CD4-positive, alpha-beta T cell (primary cell): ENCODE data around the gene SMYD3. TPM values are rescaled to one million over a fixed set of nuclear protein-coding genes. Genes with fewer than 3 reads are reported as not detected.
"Not testable (repeated sequence)": the region's sequence is repeated elsewhere in the genome, so short reads cannot be mapped to it uniquely, and the experiment has no call there.

ENCODE experiments used
- ATAC-seq: fragments of 200-7000 bp; cut with Tn5 transposase; one replicate; pipeline ENCODE4 v1.10.0; 2022; ENCODE audit warnings: mild to moderate bottlenecking; ENCODE audit not compliant: poor library complexity
- CTCF ChIA-PET: fragments of 350-600 bp; sonication (Branson Sonifier 250); formaldehyde crosslinking; loops from one replicate; lab custom pipeline; 2021; ENCODE audit warnings: antibody characterized with exemption, inconsistent platforms; lab: Charles Lee
- POLR2A ChIA-PET: fragments of 350-600 bp; sonication (Branson Sonifier 250); formaldehyde crosslinking; loops from one replicate; lab custom pipeline; 2021; ENCODE audit warnings: antibody characterized with exemption, inconsistent platforms; lab: Charles Lee
- DNase-seq, 14 experiments: peaks; one replicate each; pipeline ENCODE4 v3.0.0-alpha.2; 2013 to 2020; ENCODE audit warnings: mixed read lengths in 2 of 14
- H3K27ac ChIP-seq, 2 donors: one replicate each; pipeline versions ENCODE4 v1.5.1 to v1.7.0; 2013; ENCODE audit warnings: low read length in 2 of 2, low read depth in 1 of 2, mild to moderate bottlenecking in 1 of 2
- H3K27me3 ChIP-seq, 2 experiments: 1 replicate in 1 of 2; 2 replicates in 1 of 2; pipeline versions ENCODE4 v1.6.1 to v1.7.0; 2013; ENCODE audit warnings: low read length in 2 of 2, control low read depth in 1 of 2, mild to moderate bottlenecking in 1 of 2, moderate library complexity in 1 of 2; ENCODE audit not compliant: insufficient read depth in 2 of 2, control insufficient read depth in 1 of 2
- H3K36me3 ChIP-seq: one replicate; pipeline ENCODE4 v1.6.1; 2013; ENCODE audit warnings: low read length, control low read depth; ENCODE audit not compliant: insufficient read depth
- H3K4me1 ChIP-seq: one replicate; pipeline ENCODE4 v1.6.1; 2013; ENCODE audit warnings: low read length, control low read depth; ENCODE audit not compliant: insufficient read depth
- H3K4me3 ChIP-seq: one replicate; pipeline ENCODE4 v1.5.1; 2013; ENCODE audit warnings: mild to moderate bottlenecking, low read length, moderate library complexity
- H3K9me3 ChIP-seq, 2 experiments: 1 replicate in 1 of 2; 2 replicates in 1 of 2; pipeline versions ENCODE4 v1.6.1 to v1.7.0; 2013; ENCODE audit warnings: low read length in 2 of 2, mild to moderate bottlenecking in 2 of 2, control low read depth in 1 of 2, moderate library complexity in 1 of 2; ENCODE audit not compliant: control insufficient read depth in 1 of 2, insufficient read depth in 1 of 2
- H3K27ac Mint-ChIP-seq: one replicate; pipeline ENCODE4 v1.8.0; 2020; ENCODE audit warnings: mixed read lengths
- H3K27me3 Mint-ChIP-seq: one replicate; pipeline ENCODE4 v1.8.0; 2021; ENCODE audit warnings: mixed read lengths
- H3K36me3 Mint-ChIP-seq: one replicate; pipeline ENCODE4 v1.8.0; 2021; ENCODE audit warnings: low read depth, mixed read lengths
- H3K4me1 Mint-ChIP-seq: one replicate; pipeline ENCODE4 v1.8.0; 2021; ENCODE audit warnings: low read depth, mixed read lengths
- H3K4me3 Mint-ChIP-seq: one replicate; pipeline ENCODE4 v1.8.0; 2020; ENCODE audit warnings: mild to moderate bottlenecking, mixed read lengths
- H3K9me3 Mint-ChIP-seq: one replicate; pipeline ENCODE4 v1.8.0; 2020; ENCODE audit warnings: mixed read lengths
- CTCF ChIP-seq: fragments of 200-600 bp; IDR thresholded peaks from one replicate; pipeline ENCODE4 v1.8.0; 2022; ENCODE audit warnings: antibody characterized with exemption, mild to moderate bottlenecking
- intact Hi-C, 2 experiments: fragments of 100-400 bp; cut with DNase I in 1 of 2; cut with micrococcal nuclease in 1 of 2; formaldehyde crosslinking; loops; one replicate each; pipeline versions ENCODE4 v1.15.1 to v1.9.0; 2023 to 2025; cut with DNase I, micrococcal nuclease
- total RNA-seq, 174 experiments: library from RNA in 2 of 174; stranded (reverse) in 2 of 174; gene quantifications; one replicate each; pipeline ENCODE4 v1.2.3 and lab custom pipeline; 2021 to 2026

The SMYD3 gene
- total RNA-seq, 2 experiments from 2014 or later, result 18.8 to 19.6 TPM

- no peak overlapping the region for H3K4me3 Mint-ChIP-seq
Observed at GRCh38 chr1:246332078-246332477, 175.0 kb downstream of the SMYD3 start.

GRCh38 chr1:246329900-246330299 lies 177.2 kb downstream of the SMYD3 start:
- Histone ChIP-seq H3K36me3 (peaks cover 11% of the 10 kb centered on the region), H3K27me3 (no peaks in the 10 kb centered on the region), H3K9me3 (peaks cover 0 to 3% of the 10 kb centered on the region in 2 experiments), H3K27ac (no peak overlapping the region), H3K4me3 (no peak overlapping the region), H3K4me1 (no peaks in the 10 kb centered on the region)
- no peaks in the 10 kb centered on the region for H3K27me3 Mint-ChIP-seq
- H3K9me3 Mint-ChIP-seq, result peaks cover 9% of the 10 kb centered on the region
- no peak overlapping the region for H3K27ac Mint-ChIP-seq
- intact Hi-C loops, result no loop called here
- CTCF ChIA-PET, result no interaction called here
- POLR2A ChIA-PET, result interaction anchor here (0.6 kb wide), 1 partner anchor 76 kb away, joined by 3 read pairs; no protein-coding TSS in a partner anchor
- H3K36me3 Mint-ChIP-seq, result peaks cover 72% of the 10 kb centered on the region
- H3K4me3 Mint-ChIP-seq, result no peak overlapping the region
- ATAC-seq (peak; percentile 32), DNase-seq (peak in 3 of 14 experiments; percentile 1 to 14 (median 8))
- peaks cover 8% of the 10 kb centered on the region for H3K4me1 Mint-ChIP-seq
- no peak for TF ChIP-seq CTCF

More at GRCh38 chr1:246332078-246332477, 175.0 kb downstream of the SMYD3 start:
- ATAC-seq (no peak), DNase-seq (no peak)
- Mint-ChIP-seq H3K9me3 (peaks cover 9% of the 10 kb centered on the region), H3K36me3 (peaks cover 80% of the 10 kb centered on the region), H3K4me1 (peaks cover 8% of the 10 kb centered on the region), H3K27ac (no peak overlapping the region), H3K27me3 (no peaks in the 10 kb centered on the region)
- Histone ChIP-seq H3K27me3 (no peaks in the 10 kb centered on the region), H3K27ac (no peak overlapping the region), H3K4me1 (no peaks in the 10 kb centered on the region), H3K4me3 (no peak overlapping the region), H3K9me3 (peaks cover 0 to 3% of the 10 kb centered on the region in 2 experiments), H3K36me3 (peaks cover 12% of the 10 kb centered on the region)
- TF ChIP-seq CTCF, result no peak
- intact Hi-C loops, result no loop called here
- ChIA-PET CTCF (no interaction called here), POLR2A (no interaction called here)

GRCh38 chr1:246329292-246329691 lies 177.8 kb downstream of the SMYD3 start:
- H3K4me1 ChIP-seq, H3K9me3 ChIP-seq, POLR2A ChIA-PET, DNase-seq, H3K4me1 Mint-ChIP-seq, CTCF ChIA-PET, intact Hi-C loops, H3K27me3 ChIP-seq, H3K9me3 Mint-ChIP-seq, H3K4me3 Mint-ChIP-seq, H3K27me3 Mint-ChIP-seq, H3K27ac ChIP-seq, H3K27ac Mint-ChIP-seq, ATAC-seq, H3K36me3 ChIP-seq, H3K4me3 ChIP-seq: not testable (repeated sequence)
- peaks cover 70% of the 10 kb centered on the region for H3K36me3 Mint-ChIP-seq

DNA sequence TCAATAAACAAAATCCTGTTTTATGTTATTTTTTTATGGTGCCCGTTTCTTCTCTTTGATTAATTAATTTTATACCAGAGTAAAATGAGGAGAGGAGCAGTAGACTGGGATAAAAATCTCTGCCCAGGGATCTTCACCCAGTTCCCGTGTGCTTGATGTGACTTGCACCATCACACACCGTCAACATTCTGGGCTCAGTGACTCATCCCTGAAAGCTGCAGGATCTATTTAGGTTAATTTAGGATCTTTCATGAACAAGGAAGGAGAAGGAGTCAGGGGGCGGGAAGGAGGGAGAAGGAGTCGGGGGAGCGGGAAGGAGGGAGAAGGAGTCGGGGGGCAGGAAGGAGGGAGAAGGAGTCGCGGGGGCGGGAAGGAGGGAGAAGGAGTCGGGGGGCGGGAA lies 182.4 kb downstream of the SMYD3 start:
- H3K27ac ChIP-seq, result no peak overlapping the region
- no peaks in the 10 kb centered on the region for H3K36me3 ChIP-seq
- H3K4me1 Mint-ChIP-seq, result peaks cover 1% of the 10 kb centered on the region
- no peak overlapping the region for H3K4me3 Mint-ChIP-seq
- H3K27me3 ChIP-seq, result no peaks in the 10 kb centered on the region
- peaks cover 38% of the 10 kb centered on the region for H3K36me3 Mint-ChIP-seq
- ChIA-PET POLR2A (no interaction called here), CTCF (no interaction called here)
- no peak for TF ChIP-seq CTCF
- no peak overlapping the region for H3K27ac Mint-ChIP-seq
- no peaks in the 10 kb centered on the region for H3K27me3 Mint-ChIP-seq
- H3K9me3 ChIP-seq, result no peaks in the 10 kb centered on the region
- H3K4me1 ChIP-seq, result no peaks in the 10 kb centered on the region
- peaks cover 1% of the 10 kb centered on the region for H3K9me3 Mint-ChIP-seq
- ATAC-seq (no peak), DNase-seq (no peak)
- no peak overlapping the region for H3K4me3 ChIP-seq
- intact Hi-C loops, result no loop called here

DNA sequence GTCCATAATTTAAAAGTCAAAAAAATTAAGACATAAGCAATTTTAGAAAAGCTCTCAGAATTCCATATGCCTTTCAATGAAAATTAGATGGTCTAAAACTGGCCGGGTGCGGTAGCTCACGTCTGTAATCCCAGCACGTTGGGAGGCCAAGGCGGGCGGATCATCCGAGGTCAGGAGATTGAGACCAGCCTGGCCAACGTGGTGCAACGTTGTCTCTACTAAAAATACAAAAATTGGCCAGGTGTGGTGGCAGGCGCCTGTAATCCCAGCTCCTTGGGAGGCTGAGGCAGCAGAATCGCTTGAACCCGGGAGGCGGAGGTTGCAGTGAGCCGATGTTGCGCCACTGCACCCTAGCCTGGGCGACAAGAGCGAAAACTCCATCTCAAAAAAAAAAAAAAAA lies 183.0 kb downstream of the SMYD3 start:
- H3K4me3 ChIP-seq, H3K27me3 Mint-ChIP-seq, H3K27ac Mint-ChIP-seq, H3K9me3 ChIP-seq, H3K27me3 ChIP-seq, H3K4me3 Mint-ChIP-seq, H3K9me3 Mint-ChIP-seq, H3K27ac ChIP-seq, H3K4me1 Mint-ChIP-seq, H3K36me3 ChIP-seq, CTCF ChIA-PET, ATAC-seq, intact Hi-C loops, H3K4me1 ChIP-seq, POLR2A ChIA-PET, DNase-seq: not testable (repeated sequence)
- peaks cover 35% of the 10 kb centered on the region for H3K36me3 Mint-ChIP-seq
